ENCODE measurements around the gene LSR.

The LSR gene

DNA sequence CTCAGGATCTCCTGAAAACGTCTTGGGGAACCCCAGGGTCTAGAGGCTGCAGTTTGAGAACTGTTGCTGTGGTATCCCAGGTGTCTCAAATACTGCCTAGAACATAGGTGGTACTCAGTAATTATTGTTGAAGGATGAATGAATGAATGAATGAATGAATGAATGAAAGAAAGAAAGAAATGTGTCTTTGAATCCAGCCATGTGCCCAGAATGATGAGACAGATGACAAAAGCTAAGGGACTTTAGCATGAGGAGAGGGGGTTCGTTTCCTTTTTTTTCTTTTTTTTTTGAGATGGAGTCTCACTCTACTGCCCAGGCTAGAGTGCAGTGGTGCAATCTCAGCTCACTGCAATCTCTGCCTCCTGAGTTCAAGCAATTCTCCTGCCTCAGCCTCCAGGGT is 7.8 kb downstream of the LSR start:
- no peaks in the 10 kb centered on the region for H3K79me2 ChIP-seq (ENCODE audit: insufficient read depth, low read length)
- TF ChIP-seq EZH2 (IDR thresholded peaks at IDR 0.05; ENCODE audit: borderline replicate concordance, low read length) (no peak), CTCF (IDR thresholded peaks at IDR 0.05; ENCODE audit: low read length) (no peak)
- H3K4me1 ChIP-seq (ENCODE audit: insufficient read depth, low read length, severe bottlenecking) = peaks cover 8% of the 10 kb centered on the region
- H3K36me3 ChIP-seq (ENCODE audit: insufficient read depth, low read length) = peaks cover 66% of the 10 kb centered on the region
- no peak overlapping the region for H3K4me2 ChIP-seq (ENCODE audit: low read length)
- no peaks in the 10 kb centered on the region for H4K20me1 ChIP-seq (ENCODE audit: insufficient read depth, low read length)
- no peaks in the 10 kb centered on the region for H3F3A ChIP-seq (ENCODE audit: insufficient read depth, low read length)
- H3K9me2 ChIP-seq (ENCODE audit: low read depth, low read length) = no peaks in the 10 kb centered on the region
- H3K27me3 ChIP-seq (ENCODE audit: insufficient read depth, low read length) = no peaks in the 10 kb centered on the region
- H3K9ac ChIP-seq (ENCODE audit: low read length) = no peak overlapping the region
- H2AFZ ChIP-seq (ENCODE audit: low read length) = no peak overlapping the region
- H3K4me3 ChIP-seq (ENCODE audit: low read depth, low read length, poor library complexity, severe bottlenecking) = no peak overlapping the region
- no peaks in the 10 kb centered on the region for H3K9me3 ChIP-seq (ENCODE audit: low read length)
- H3K27ac ChIP-seq (ENCODE audit: low read depth, low read length, poor library complexity, severe bottlenecking) = no peak overlapping the region

- Histone ChIP-seq H3K4me3 (ENCODE audit: low read depth, low read length, poor library complexity, severe bottlenecking) (no peak overlapping the region), H3K27me3 (ENCODE audit: insufficient read depth, low read length) (no peaks in the 10 kb centered on the region), H3F3A (ENCODE audit: insufficient read depth, low read length) (no peaks in the 10 kb centered on the region), H3K27ac (ENCODE audit: low read depth, low read length, poor library complexity, severe bottlenecking) (no peak overlapping the region), H3K9me2 (ENCODE audit: low read depth, low read length) (no peaks in the 10 kb centered on the region), H3K79me2 (ENCODE audit: insufficient read depth, low read length) (no peaks in the 10 kb centered on the region), H3K4me2 (ENCODE audit: low read length) (no peak overlapping the region), H2AFZ (ENCODE audit: low read length) (no peak overlapping the region), H3K36me3 (ENCODE audit: insufficient read depth, low read length) (peaks cover 65% of the 10 kb centered on the region), H4K20me1 (ENCODE audit: insufficient read depth, low read length) (no peaks in the 10 kb centered on the region), H3K9me3 (ENCODE audit: low read length) (no peaks in the 10 kb centered on the region), H3K9ac (ENCODE audit: low read length) (no peak overlapping the region), H3K4me1 (ENCODE audit: insufficient read depth, low read length, severe bottlenecking) (peaks cover 13% of the 10 kb centered on the region)
- TF ChIP-seq EZH2 (IDR thresholded peaks at IDR 0.05; ENCODE audit: borderline replicate concordance, low read length) (no peak), CTCF (IDR thresholded peaks at IDR 0.05; ENCODE audit: low read length) (no peak)
These were observed 8.3 kb downstream of the LSR start for GRCh38 chr19:35257113-35257461.

GRCh38 chr19:35260694-35261304 is 12.0 kb downstream of the LSR start:
- Histone ChIP-seq H3K79me2 (ENCODE audit: insufficient read depth, low read length) (no peaks in the 10 kb centered on the region), H3K27me3 (ENCODE audit: insufficient read depth, low read length) (no peaks in the 10 kb centered on the region), H3K36me3 (ENCODE audit: insufficient read depth, low read length) (peaks cover 60% of the 10 kb centered on the region; the same call in 1 of the 2 replicates), H4K20me1 (ENCODE audit: insufficient read depth, low read length) (no peaks in the 10 kb centered on the region), H3K4me1 (ENCODE audit: insufficient read depth, low read length, severe bottlenecking) (peaks cover 33% of the 10 kb centered on the region), H3K9ac (ENCODE audit: low read length) (no peak overlapping the region), H3F3A (ENCODE audit: insufficient read depth, low read length) (no peaks in the 10 kb centered on the region), H3K9me2 (ENCODE audit: low read depth, low read length) (no peaks in the 10 kb centered on the region), H3K4me3 (ENCODE audit: low read depth, low read length, poor library complexity, severe bottlenecking) (no peak overlapping the region), H3K27ac (ENCODE audit: low read depth, low read length, poor library complexity, severe bottlenecking) (peak overlapping the region; percentile 50), H3K4me2 (ENCODE audit: low read length) (no peak overlapping the region), H3K9me3 (ENCODE audit: low read length) (no peaks in the 10 kb centered on the region), H2AFZ (ENCODE audit: low read length) (no peak overlapping the region)
- no peak for TF ChIP-seq EZH2 (IDR thresholded peaks at IDR 0.05; ENCODE audit: borderline replicate concordance, low read length)
- TF ChIP-seq CTCF (IDR thresholded peaks at IDR 0.05; ENCODE audit: low read length) = no peak
